GM23338 (cell line): ENCODE data around the gene YLPM1. TPM values are rescaled to one million over a fixed set of nuclear protein-coding genes. Genes with fewer than 3 reads are reported as not detected.

Source experiments
- ATAC-seq: fragments of 200-7000 bp; cut with Tn5 transposase; 3 replicates; pipeline ENCODE4 v1.9.1; 2020
- DNase-seq: peaks from one replicate; pipeline ENCODE4 v3.0.0-alpha.2; 2015; ENCODE audit warnings: low spot score
- H2AFZ ChIP-seq: fragments of 200-600 bp; sonication (generic); 2 replicates; pipeline ENCODE4 v1.8.0; 2016; ENCODE audit warnings: antibody characterized with exemption, mild to moderate bottlenecking, moderate library complexity
- H3F3A ChIP-seq: fragments of 200-600 bp; sonication (generic); replicated peaks from 2 replicates; pipeline ENCODE4 v1.8.0; 2017; ENCODE audit warnings: antibody characterized with exemption, mixed run types, low read depth
- H3K27ac ChIP-seq: fragments of 200-600 bp; sonication (generic); 2 replicates; pipeline ENCODE4 v1.6.1; 2016; ENCODE audit warnings: low read depth
- H3K27me3 ChIP-seq: fragments of 200-600 bp; sonication (generic); 2 replicates; pipeline ENCODE4 v1.8.0; 2016; ENCODE audit warnings: mild to moderate bottlenecking, mixed run types, moderate library complexity; ENCODE audit not compliant: insufficient read depth
- H3K36me3 ChIP-seq: fragments of 200-600 bp; sonication (generic); 2 replicates; pipeline ENCODE4 v1.8.0; 2016; ENCODE audit warnings: mild to moderate bottlenecking; ENCODE audit not compliant: insufficient read depth
- H3K4me1 ChIP-seq: fragments of 200-600 bp; sonication (generic); 2 replicates; pipeline ENCODE4 v1.8.0; 2016; ENCODE audit warnings: mild to moderate bottlenecking, moderate library complexity; ENCODE audit not compliant: insufficient read depth
- H3K4me2 ChIP-seq: fragments of 200-600 bp; sonication (generic); 2 replicates; pipeline ENCODE4 v1.7.1; 2017; ENCODE audit warnings: mixed run types
- H3K4me3 ChIP-seq: fragments of 200-600 bp; sonication (generic); 2 replicates; pipeline ENCODE4 v1.6.1; 2016; ENCODE audit warnings: mixed run types
- H3K79me2 ChIP-seq: fragments of 200-600 bp; sonication (generic); replicated peaks from 2 replicates; pipeline ENCODE4 v1.8.0; 2017; ENCODE audit warnings: mild to moderate bottlenecking; ENCODE audit not compliant: insufficient read depth
- H3K9me2 ChIP-seq: fragments of 200-600 bp; sonication (generic); 2 replicates; pipeline ENCODE4 v1.8.0; 2017; ENCODE audit not compliant: insufficient read depth
- H4K20me1 ChIP-seq: fragments of 200-600 bp; sonication (generic); replicated peaks from 2 replicates; pipeline ENCODE4 v1.8.0; 2017; ENCODE audit warnings: mild to moderate bottlenecking; ENCODE audit not compliant: insufficient read depth
- H3K27ac Mint-ChIP-seq: 2 replicates; pipeline ENCODE4 v1.8.0; 2020; ENCODE audit warnings: inconsistent platforms, mild to moderate bottlenecking, moderate library complexity, mixed read lengths
- H3K27me3 Mint-ChIP-seq: 3 replicates; pipeline ENCODE4 v1.8.0; 2022; ENCODE audit warnings: low read depth, mild to moderate bottlenecking, moderate library complexity, mixed read lengths, inconsistent platforms; ENCODE audit not compliant: insufficient read depth, poor library complexity
- H3K36me3 Mint-ChIP-seq: 3 replicates; pipeline ENCODE4 v1.8.0; 2021; ENCODE audit warnings: low read depth, mild to moderate bottlenecking, inconsistent platforms, moderate library complexity, mixed read lengths
- H3K4me1 Mint-ChIP-seq: 3 replicates; pipeline ENCODE4 v1.8.0; 2020; ENCODE audit warnings: mild to moderate bottlenecking, inconsistent platforms, mixed read lengths
- H3K4me3 Mint-ChIP-seq: 3 replicates; pipeline ENCODE4 v1.8.0; 2021; ENCODE audit warnings: moderate library complexity, mild to moderate bottlenecking, inconsistent platforms, mixed read lengths
- H3K9me3 Mint-ChIP-seq: 3 replicates; pipeline ENCODE4 v1.8.0; 2020; ENCODE audit warnings: moderate library complexity, mild to moderate bottlenecking, inconsistent platforms, mixed read lengths
- CREB1 ChIP-seq: fragments of 250-450 bp; sonication (Bioruptor Pico); IDR thresholded peaks from 2 replicates; pipeline ENCODE4 v1.5.0; 2020; ENCODE audit warnings: low read depth, mild to moderate bottlenecking, moderate library complexity
- EZH2 ChIP-seq: fragments of 200-600 bp; sonication (generic); IDR thresholded peaks from one replicate; pipeline ENCODE4 v1.8.0; 2017; ENCODE audit warnings: antibody characterized with exemption, mild to moderate bottlenecking, low read depth; ENCODE audit not compliant: unreplicated experiment
- JUNB ChIP-seq: IDR thresholded peaks from one replicate; pipeline ENCODE4 v1.6.1; 2016; ENCODE audit warnings: antibody characterized with exemption; ENCODE audit not compliant: unreplicated experiment
- STAT1 ChIP-seq: IDR thresholded peaks from one replicate; pipeline ENCODE4 v1.6.1; 2016; ENCODE audit warnings: antibody characterized with exemption; ENCODE audit not compliant: unreplicated experiment
- ZNF331 ChIP-seq: fragments of 250-450 bp; sonication (Bioruptor Pico); IDR thresholded peaks from 2 replicates; pipeline ENCODE4 v1.5.0; 2020; ENCODE audit warnings: low read depth, mild to moderate bottlenecking, moderate library complexity
- polyA plus RNA-seq: library from polyadenylated mRNA; unstranded; fragments of >200 nt; fragmentation: Nextera tagmentation; extraction: Ambion mirVana; gene quantifications from 2 replicates; pipeline ENCODE4 v1.2.1, GENCODE V29; 2016
- total RNA-seq: library from RNA; depleted of rRNA; stranded (reverse); fragments of >200 nt; shearing (Covaris generic); gene quantifications from 2 replicates; pipeline ENCODE4 v1.2.3, GENCODE V29; 2014
- TF ChIP-seq, protein P1 (sequence below): fragments of 250-450 bp; sonication (Bioruptor Pico); IDR thresholded peaks from 2 replicates; pipeline ENCODE4 v1.5.0; 2020; ENCODE audit warnings: mild to moderate bottlenecking, moderate library complexity
- TF ChIP-seq, protein P2 (sequence below), 2 experiments: fragments of 200-600 bp in 1 of 2; sonication (generic) in 1 of 2; conservative IDR thresholded peaks; 2 replicates each; pipeline versions ENCODE4 v1.5.1 to v1.6.1; 2016 to 2017; ENCODE audit warnings: antibody characterized with exemption in 2 of 2, low read depth in 2 of 2, mild to moderate bottlenecking in 2 of 2, moderate library complexity in 1 of 2

YLPM1 gene
- total and polyA plus RNA-seq, 2 experiments from 2014 or later = 39.2 to 58.4 TPM

DNA sequence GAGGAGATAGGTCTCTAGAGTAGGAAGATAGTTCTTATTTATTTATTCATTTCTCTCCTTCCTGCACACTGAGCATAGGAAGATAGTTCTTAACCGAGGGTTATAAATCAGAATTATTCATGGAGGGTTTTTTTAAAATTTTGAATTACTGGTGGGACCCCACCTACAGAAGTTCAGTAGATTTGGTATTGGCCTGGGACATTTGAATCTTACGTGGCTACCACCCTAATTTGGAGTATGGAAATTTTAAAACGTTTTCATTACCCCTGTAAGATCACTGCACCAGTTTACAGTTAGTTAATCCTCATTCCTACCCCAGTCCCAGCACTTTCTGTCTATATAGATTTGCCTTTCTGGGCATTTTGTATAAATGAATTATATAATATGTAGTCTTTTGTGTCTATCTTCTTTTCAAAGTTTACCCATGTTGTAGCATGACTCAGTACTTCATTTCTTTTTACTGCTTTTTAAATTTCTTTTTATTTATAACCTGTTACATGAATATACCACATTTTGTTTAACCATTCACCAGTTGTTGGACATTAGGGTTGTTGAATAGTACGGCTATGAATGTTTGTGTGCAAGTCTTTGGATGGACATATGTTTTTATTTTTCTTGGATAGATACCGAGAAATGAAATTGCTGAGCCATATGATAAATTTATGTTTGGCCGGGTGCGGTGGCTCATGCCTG lies 44.9 kb downstream of the YLPM1 start (continued):
- TF ChIP-seq, protein P1, sequence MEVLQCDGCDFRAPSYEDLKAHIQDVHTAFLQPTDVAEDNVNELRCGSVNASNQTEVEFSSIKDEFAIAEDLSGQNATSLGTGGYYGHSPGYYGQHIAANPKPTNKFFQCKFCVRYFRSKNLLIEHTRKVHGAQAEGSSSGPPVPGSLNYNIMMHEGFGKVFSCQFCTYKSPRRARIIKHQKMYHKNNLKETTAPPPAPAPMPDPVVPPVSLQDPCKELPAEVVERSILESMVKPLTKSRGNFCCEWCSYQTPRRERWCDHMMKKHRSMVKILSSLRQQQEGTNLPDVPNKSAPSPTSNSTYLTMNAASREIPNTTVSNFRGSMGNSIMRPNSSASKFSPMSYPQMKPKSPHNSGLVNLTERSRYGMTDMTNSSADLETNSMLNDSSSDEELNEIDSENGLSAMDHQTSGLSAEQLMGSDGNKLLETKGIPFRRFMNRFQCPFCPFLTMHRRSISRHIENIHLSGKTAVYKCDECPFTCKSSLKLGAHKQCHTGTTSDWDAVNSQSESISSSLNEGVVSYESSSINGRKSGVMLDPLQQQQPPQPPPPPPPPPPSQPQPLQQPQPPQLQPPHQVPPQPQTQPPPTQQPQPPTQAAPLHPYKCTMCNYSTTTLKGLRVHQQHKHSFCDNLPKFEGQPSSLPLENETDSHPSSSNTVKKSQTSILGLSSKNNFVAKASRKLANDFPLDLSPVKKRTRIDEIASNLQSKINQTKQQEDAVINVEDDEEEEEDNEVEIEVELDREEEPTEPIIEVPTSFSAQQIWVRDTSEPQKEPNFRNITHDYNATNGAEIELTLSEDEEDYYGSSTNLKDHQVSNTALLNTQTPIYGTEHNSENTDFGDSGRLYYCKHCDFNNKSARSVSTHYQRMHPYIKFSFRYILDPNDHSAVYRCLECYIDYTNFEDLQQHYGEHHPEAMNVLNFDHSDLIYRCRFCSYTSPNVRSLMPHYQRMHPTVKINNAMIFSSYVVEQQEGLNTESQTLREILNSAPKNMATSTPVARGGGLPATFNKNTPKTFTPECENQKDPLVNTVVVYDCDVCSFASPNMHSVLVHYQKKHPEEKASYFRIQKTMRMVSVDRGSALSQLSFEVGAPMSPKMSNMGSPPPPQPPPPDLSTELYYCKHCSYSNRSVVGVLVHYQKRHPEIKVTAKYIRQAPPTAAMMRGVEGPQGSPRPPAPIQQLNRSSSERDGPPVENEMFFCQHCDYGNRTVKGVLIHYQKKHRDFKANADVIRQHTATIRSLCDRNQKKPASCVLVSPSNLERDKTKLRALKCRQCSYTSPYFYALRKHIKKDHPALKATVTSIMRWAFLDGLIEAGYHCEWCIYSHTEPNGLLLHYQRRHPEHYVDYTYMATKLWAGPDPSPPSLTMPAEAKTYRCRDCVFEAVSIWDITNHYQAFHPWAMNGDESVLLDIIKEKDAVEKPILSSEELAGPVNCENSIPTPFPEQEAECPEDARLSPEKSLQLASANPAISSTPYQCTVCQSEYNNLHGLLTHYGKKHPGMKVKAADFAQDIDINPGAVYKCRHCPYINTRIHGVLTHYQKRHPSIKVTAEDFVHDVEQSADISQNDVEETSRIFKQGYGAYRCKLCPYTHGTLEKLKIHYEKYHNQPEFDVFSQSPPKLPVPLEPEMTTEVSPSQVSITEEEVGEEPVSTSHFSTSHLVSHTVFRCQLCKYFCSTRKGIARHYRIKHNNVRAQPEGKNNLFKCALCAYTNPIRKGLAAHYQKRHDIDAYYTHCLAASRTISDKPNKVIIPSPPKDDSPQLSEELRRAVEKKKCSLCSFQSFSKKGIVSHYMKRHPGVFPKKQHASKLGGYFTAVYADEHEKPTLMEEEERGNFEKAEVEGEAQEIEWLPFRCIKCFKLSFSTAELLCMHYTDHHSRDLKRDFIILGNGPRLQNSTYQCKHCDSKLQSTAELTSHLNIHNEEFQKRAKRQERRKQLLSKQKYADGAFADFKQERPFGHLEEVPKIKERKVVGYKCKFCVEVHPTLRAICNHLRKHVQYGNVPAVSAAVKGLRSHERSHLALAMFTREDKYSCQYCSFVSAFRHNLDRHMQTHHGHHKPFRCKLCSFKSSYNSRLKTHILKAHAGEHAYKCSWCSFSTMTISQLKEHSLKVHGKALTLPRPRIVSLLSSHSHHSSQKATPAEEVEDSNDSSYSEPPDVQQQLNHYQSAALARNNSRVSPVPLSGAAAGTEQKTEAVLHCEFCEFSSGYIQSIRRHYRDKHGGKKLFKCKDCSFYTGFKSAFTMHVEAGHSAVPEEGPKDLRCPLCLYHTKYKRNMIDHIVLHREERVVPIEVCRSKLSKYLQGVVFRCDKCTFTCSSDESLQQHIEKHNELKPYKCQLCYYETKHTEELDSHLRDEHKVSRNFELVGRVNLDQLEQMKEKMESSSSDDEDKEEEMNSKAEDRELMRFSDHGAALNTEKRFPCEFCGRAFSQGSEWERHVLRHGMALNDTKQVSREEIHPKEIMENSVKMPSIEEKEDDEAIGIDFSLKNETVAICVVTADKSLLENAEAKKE (CRISPR knock-in tag) = no peak
- TF ChIP-seq, protein P2, sequence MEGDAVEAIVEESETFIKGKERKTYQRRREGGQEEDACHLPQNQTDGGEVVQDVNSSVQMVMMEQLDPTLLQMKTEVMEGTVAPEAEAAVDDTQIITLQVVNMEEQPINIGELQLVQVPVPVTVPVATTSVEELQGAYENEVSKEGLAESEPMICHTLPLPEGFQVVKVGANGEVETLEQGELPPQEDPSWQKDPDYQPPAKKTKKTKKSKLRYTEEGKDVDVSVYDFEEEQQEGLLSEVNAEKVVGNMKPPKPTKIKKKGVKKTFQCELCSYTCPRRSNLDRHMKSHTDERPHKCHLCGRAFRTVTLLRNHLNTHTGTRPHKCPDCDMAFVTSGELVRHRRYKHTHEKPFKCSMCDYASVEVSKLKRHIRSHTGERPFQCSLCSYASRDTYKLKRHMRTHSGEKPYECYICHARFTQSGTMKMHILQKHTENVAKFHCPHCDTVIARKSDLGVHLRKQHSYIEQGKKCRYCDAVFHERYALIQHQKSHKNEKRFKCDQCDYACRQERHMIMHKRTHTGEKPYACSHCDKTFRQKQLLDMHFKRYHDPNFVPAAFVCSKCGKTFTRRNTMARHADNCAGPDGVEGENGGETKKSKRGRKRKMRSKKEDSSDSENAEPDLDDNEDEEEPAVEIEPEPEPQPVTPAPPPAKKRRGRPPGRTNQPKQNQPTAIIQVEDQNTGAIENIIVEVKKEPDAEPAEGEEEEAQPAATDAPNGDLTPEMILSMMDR (conservative IDR thresholded peaks at IDR 0.05; ENCODE audit: low read depth in 2 of 2) = no peak

DNA sequence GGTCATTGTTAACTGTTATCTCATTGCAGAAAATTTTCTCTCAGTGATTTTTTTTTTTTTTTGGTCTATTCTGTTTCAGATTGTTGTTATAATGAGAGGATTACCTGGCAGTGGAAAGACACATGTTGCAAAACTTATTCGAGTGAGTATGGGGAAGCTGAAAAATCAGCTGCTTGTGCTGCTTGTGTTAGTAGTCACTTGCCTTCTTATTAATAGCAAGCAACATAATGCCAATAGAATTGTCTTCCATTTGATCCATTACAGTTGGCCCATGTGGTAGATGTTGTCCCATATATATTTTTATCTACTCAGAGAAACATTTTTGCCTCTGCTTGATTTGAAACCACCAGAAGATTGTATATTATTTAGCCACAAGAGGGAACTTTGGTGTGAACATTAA lies 53.0 kb downstream of the YLPM1 start:
- Histone ChIP-seq H3K4me3 (no peak overlapping the region), H4K20me1 (peaks cover 17% of the 10 kb centered on the region), H3K36me3 (peaks cover 57% of the 10 kb centered on the region), H3K4me1 (no peaks in the 10 kb centered on the region), H3F3A (no peaks in the 10 kb centered on the region), H3K9me2 (no peaks in the 10 kb centered on the region), H3K4me2 (no peak overlapping the region), H3K27ac (no peak overlapping the region), H2AFZ (no peak overlapping the region), H3K79me2 (peaks cover 16% of the 10 kb centered on the region), H3K27me3 (no peaks in the 10 kb centered on the region)
- DNase-seq (no peak), ATAC-seq (no peak)
- H3K36me3 Mint-ChIP-seq = peaks cover 91% of the 10 kb centered on the region
- H3K4me3 Mint-ChIP-seq = no peak overlapping the region
- no peaks in the 10 kb centered on the region for H3K27me3 Mint-ChIP-seq
- H3K4me1 Mint-ChIP-seq = no peaks in the 10 kb centered on the region
- no peak overlapping the region for H3K27ac Mint-ChIP-seq
- H3K9me3 Mint-ChIP-seq = no peaks in the 10 kb centered on the region
- TF ChIP-seq JUNB = no peak
- TF ChIP-seq STAT1 = no peak
- no peak for TF ChIP-seq EZH2
- no peak for TF ChIP-seq CREB1
- no peak for TF ChIP-seq ZNF331 (CRISPR knock-in tag)
- TF ChIP-seq, protein P2 (conservative IDR thresholded peaks at IDR 0.05; ENCODE audit: low read depth in 2 of 2) = no peak
